Embryonic facial prominence (tissue), 1 donor: ENCODE measurements around the gene PCMT1.
A peak's percentile ranks its signal among the peaks of the same experiment; 100 is the strongest.
"Not testable (repeated sequence)": the region's sequence is repeated elsewhere in the genome, so short reads cannot be mapped to it uniquely, and the experiment has no call there.

Source experiments
- DNase-seq: peaks from one replicate; pipeline ENCODE4 v3.0.0-alpha.2; 2016; ENCODE audit errors: extremely low spot score

The PCMT1 gene

DNA sequence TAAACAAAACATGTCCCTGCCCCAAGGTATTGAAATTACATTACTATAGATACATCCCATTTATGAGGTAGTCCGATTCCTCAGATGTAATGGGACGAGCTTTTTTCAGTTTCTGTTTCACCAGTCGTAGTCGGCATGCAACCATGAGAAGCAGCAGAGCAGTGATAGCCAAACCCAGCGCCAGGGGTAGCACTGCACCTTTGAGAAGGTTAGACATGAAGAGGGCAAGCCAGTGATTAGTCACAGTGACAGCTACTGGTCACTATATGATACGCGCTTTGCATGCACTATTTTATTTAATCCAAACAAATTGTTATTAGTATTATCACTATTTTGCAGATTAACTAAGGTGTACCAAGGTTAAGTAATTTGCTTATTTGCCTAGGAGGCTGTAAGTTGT is 71.0 kb downstream of the PCMT1 start:
- no peak for DNase-seq

DNA sequence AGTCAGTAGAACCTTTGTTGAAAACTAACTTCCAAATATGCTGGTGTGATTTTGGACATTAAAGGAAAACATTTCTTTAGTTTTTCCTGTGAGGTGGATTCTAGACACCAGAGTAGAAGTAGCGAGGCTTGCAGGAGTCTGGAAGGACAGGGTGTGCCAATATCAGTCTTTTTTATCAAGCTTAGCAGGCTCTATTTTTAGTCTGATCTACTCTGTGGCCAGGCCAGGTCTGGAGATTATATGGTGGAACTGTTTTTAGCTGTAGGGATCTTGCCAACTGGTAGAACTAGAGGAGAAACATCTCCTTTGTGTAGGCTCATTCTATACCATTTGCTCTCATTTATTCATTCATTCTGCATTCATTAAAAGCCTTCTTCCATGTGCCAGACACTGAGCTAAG is 72.0 kb downstream of the PCMT1 start:
- no peak for DNase-seq

- no peak for DNase-seq
These were observed 73.5 kb downstream of the PCMT1 start for GRCh38 chr6:149823013-149823412.

DNA sequence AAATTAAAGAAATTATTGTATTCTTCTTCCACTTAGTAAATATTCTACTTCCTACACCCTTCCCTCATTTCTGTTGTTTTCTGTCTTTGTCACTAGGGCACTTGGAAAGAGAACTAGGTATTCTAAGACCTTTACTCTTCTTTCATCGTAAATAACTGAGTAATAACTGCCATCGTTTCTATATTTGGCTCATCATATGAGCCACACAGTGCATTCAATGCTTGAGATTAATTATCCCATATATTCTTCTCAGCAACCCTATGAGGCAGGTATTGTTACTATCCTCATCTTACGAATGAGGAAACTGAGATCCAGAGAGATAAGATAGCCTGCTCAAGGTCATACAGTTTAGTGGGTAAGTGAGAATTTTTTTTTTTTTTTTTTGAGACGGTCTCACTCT is 75.8 kb downstream of the PCMT1 start:
- DNase-seq: no peak

DNA sequence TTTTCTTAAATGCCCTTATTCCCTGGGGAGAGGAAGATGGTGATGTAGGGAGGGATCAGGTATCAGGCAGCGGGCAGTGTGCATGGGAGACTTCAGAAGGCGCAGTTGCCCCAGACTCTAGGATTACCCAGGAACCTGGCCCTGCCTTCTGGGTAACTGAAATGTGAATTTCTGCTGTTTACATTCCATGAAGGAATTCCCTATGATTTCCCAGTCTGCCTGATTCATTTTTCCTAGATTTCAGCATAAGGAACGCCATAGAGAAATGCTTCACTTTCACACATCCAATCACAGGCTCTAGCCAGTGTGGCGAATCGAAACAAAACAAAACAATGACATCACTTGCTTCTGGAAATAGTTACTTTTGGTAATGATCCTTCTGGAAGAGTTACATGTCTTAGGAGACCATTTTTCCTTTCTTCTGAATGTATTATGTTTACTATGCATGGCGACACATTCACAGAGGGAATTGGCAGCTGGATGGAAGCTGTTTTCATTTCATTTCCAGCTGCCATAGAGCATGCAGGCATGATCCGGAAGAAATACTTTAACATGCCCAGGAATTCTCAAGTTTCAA is 81.3 kb downstream of the PCMT1 start:
- DNase-seq: peak; percentile 69

GRCh38 chr6:149831308-149831820 is 81.8 kb downstream of the PCMT1 start:
- DNase-seq: no peak

DNA sequence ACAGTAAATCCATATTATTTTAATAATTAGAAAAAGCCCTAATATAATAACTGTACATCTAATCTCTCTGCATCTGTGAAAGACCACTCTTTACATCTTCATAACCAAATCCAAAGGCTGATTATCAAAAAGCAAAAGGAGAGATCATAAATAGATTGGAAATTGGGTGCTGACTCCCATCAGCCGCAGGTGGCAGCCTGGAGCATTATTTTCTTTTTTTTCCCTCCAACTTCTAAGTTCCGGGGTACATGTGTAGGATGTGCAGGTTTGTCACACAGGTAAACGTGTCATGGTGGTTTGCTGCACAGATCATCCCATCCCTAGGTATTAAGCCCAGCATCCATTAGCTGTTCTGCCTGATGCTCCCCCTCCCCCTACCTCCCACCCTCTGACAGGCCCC is 84.1 kb downstream of the PCMT1 start:
- DNase-seq: no peak

GRCh38 chr6:149834513-149835481 is 85.3 kb downstream of the PCMT1 start:
- peak; percentile 69 for DNase-seq

- no peak for DNase-seq
These were observed 91.0 kb downstream of the PCMT1 start for GRCh38 chr6:149840345-149841075.

GRCh38 chr6:149842331-149842730 is 92.8 kb downstream of the PCMT1 start:
- DNase-seq: no peak

DNA sequence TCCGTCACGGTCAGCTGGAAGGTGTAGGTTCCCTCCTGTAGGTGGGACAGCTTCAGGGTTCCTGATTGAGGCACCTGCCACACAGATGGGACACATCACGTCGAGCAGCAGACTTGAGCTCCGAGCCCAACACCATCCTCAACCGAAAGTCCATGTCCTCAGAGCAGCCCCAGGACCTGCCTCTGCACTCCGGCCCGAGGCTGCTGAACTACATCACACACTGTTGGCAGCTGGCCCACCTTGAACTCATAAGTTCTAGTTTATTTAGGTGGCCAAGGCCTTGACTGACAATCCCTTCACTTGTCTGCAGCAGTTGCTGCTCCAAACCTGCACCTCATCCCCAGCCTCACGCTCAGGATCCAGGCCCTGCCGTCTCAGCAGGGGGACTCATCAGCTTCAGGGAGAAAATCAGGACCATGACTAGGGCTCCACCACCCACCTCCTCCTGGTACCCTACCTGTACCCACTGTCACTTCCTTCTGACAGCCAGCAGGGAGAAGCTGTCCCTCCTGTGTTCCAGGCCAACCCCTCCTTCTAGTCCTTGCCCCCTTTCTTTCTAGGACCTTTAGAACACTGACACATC is 93.6 kb downstream of the PCMT1 start:
- no peak for DNase-seq

DNA sequence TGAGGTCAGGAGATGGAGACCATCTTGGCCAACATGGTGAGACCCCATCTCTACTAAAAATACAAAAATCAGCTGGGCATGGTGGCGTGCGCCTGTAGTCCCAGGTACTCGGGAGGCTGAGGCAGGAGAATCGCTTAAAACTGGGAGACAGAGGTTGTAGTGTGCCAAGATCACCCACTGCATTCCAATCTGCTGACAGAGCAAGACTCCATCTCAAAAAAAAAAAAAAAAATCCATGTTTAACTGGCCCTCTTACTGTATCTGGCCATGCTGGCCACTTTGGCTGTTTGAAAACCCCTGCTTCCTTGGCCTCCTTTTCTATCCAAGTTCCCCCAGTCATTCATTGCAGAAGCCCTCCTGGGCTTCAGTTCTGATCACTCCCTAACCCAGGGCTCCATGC is 94.5 kb downstream of the PCMT1 start:
- DNase-seq: not testable (repeated sequence)

DNA sequence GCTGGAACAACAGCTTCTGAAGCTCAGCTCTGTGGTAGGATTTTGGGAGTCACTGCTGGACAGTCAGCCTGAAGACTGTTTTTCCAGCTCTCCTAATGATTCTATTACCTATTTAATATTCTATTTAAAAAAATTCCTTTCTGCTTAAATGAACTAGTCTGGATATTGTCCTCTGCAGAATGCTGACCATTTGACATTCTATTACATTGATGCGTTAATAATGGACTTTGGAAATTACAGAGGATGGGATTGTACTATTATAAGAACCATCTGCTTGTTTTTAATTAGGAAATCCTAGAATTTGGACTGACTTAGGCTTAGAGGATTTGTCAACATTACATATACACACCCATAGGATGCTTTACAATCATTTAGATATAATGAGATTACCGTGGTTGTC is 94.9 kb downstream of the PCMT1 start:
- DNase-seq: no peak

GRCh38 chr6:149845549-149845948 is 96.0 kb downstream of the PCMT1 start:
- no peak for DNase-seq

DNA sequence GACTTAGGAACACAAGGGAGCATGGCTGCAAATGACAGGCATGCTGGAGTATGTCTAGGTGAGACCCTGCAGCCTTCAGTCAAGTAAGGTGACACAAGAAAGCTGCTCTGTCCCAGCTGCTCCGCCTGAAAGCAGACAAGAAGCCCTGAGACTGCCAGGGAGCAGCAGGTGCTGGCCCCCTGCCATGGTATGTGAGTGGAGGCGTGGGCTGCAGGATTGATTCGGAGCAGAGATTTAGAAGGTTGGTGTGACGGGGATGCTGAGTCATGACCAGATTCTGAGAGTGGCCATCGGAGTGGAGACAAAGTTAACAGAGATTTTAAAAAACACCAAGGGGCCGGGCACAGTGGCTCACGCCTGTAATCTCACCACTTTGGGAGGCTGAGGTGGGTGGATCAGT is 96.8 kb downstream of the PCMT1 start:
- no peak for DNase-seq

DNA sequence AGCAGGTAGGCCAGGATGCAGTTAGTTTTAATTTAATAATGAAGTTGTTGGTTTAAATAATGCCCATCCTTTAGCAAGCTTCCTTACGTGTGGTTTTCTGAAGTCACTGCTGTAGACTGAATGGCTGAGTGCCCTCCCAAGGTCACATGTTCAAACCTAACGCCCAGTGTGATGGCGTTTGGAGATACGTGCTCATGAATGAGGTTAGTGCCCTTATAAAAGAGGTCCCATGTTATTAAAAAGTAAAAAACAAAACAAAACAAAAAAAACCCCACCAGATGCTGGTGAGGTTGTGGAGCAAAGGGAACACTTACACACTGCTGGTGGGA is 98.4 kb downstream of the PCMT1 start:
- DNase-seq: no peak

DNA sequence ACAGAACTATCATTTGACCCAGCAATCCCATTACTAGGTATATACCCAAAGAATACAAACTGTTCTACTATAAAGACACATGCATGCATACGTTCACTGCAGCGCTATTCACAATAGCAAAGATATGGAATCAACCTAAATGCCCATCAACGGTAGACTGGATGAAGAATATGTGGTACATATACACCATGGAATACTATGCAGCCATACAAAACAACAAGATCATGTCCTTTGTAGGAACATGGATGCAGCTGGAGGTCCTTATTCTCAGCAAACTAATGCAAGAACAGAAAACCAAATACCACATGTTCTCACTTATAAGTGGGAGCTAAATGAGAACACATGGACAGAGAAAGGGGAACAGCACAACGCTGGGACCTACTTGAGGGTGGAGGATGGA is 98.8 kb downstream of the PCMT1 start:
- DNase-seq: not testable (repeated sequence)

DNA sequence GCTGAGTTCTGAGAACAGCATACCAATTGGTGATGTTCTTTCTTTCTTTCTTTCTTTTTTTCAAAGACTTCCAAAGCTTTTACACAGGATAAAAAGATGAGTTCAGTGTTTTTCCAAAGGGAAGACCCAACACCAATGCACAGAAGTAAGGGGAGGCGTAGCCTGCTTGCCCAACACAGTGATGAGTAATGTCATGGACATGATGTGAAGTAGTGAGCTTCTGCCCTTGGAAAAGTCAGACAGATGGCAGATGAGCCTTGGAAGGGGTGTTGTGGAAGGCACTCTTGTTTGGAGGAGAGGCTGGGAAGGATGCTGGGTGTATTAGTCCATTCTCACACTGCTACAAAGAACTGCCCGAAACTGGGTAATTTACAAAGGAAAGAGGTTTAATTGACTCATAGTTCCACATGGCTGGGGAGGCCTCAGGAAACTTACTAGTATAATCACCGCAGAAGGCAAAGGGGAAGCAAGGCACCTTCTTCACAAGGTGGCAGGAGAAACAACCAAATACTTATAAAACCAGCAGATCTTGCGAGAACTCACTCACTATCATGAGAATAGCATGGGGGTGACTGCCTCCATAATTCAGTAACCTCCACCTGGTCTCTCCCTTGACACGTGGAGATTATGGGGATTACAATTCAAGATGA is 102.0 kb downstream of the PCMT1 start:
- DNase-seq: no peak

GRCh38 chr6:149852180-149852579 is 102.6 kb downstream of the PCMT1 start:
- no peak for DNase-seq

DNA sequence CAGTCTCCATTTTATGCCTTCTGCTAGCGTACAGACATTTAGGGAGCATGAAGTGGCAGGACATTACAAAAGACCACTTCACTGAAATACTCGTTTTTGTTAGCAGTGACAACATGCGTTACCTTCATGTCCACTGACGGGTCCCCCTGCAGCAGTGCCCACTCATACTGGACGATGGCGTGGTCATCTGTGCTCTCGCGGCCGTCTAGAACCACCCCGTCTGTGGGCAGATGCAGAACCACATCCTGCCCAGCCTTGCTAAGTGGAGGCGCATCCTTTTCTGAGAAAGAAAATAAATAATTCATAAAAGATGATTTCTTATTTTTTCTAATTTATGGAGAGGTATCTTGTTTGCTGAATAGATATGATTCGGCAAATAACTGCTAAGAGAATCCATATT is 103.3 kb downstream of the PCMT1 start:
- no peak for DNase-seq

- not testable (repeated sequence) for DNase-seq
These were observed 104.5 kb downstream of the PCMT1 start for GRCh38 chr6:149854017-149854416.

GRCh38 chr6:149854532-149854931 is 105.0 kb downstream of the PCMT1 start:
- DNase-seq: no peak
